ENCODE results near the gene SLN. TPM values are rescaled to one million over a fixed set of nuclear protein-coding genes. Genes with fewer than 3 reads are reported as not detected.

SLN gene
- total RNA-seq, 2 experiments from 2014 or later = not detected

GRCh38 chr11:107669893-107670601 lies 41.8 kb downstream of the SLN start:
- CTCF ChIA-PET = interaction anchor here (0.6 to 2.3 kb wide), 4 partner anchors 19 to 101 kb away, joined by 3 to 7 read pairs (median 4); no protein-coding TSS in a partner anchor
- Mint-ChIP-seq H3K9me3 (no peaks in the 10 kb centered on the region), H3K4me1 (no peaks in the 10 kb centered on the region), H3K27ac (no peak overlapping the region), H3K36me3 (ENCODE audit: low read depth) (no peaks in the 10 kb centered on the region), H3K27me3 (peaks cover 4% of the 10 kb centered on the region), H3K4me3 (no peak overlapping the region)
- POLR2A ChIA-PET = no interaction called here
- no peak for DNase-seq

- Mint-ChIP-seq H3K4me3 (no peak overlapping the region), H3K36me3 (ENCODE audit: low read depth) (no peaks in the 10 kb centered on the region), H3K9me3 (no peaks in the 10 kb centered on the region), H3K4me1 (no peaks in the 10 kb centered on the region), H3K27me3 (peaks cover 4% of the 10 kb centered on the region), H3K27ac (no peak overlapping the region)
- ChIA-PET CTCF (interaction anchor here (0.7 to 2.3 kb wide), 2 partner anchors 20 to 101 kb away, joined by 3 to 7 read pairs; no protein-coding TSS in a partner anchor), POLR2A (no interaction called here)
- no peak for DNase-seq
Observed at GRCh38 chr11:107669191-107669740, 42.6 kb downstream of the SLN start.

GRCh38 chr11:107666911-107667613 lies 44.8 kb downstream of the SLN start:
- POLR2A ChIA-PET = no interaction called here

GRCh38 chr11:107665018-107665417 lies 46.8 kb downstream of the SLN start:
- no peaks in the 10 kb centered on the region for H3K4me1 Mint-ChIP-seq
- CTCF ChIA-PET = no interaction called here
- no peaks in the 10 kb centered on the region for H3K9me3 Mint-ChIP-seq
- no peak for DNase-seq
- no peak overlapping the region for H3K4me3 Mint-ChIP-seq
- POLR2A ChIA-PET = no interaction called here
- no peak overlapping the region for H3K27ac Mint-ChIP-seq
- no peaks in the 10 kb centered on the region for H3K36me3 Mint-ChIP-seq (ENCODE audit: low read depth)
- H3K27me3 Mint-ChIP-seq = peaks cover 5% of the 10 kb centered on the region

More at GRCh38 chr11:107666911-107667613, 44.8 kb downstream of the SLN start:
- CTCF ChIA-PET = no interaction called here
- Mint-ChIP-seq H3K27ac (no peak overlapping the region), H3K36me3 (ENCODE audit: low read depth) (no peaks in the 10 kb centered on the region), H3K4me3 (no peak overlapping the region), H3K27me3 (peaks cover 3% of the 10 kb centered on the region), H3K9me3 (no peaks in the 10 kb centered on the region), H3K4me1 (no peaks in the 10 kb centered on the region)
- DNase-seq = no peak

GRCh38 chr11:107661656-107662055 lies 50.2 kb downstream of the SLN start:
- Mint-ChIP-seq H3K27ac (no peak overlapping the region), H3K4me3 (no peak overlapping the region), H3K9me3 (no peaks in the 10 kb centered on the region), H3K4me1 (no peaks in the 10 kb centered on the region), H3K36me3 (ENCODE audit: low read depth) (no peaks in the 10 kb centered on the region), H3K27me3 (peaks cover 10% of the 10 kb centered on the region)
- ChIA-PET POLR2A (no interaction called here), CTCF (no interaction called here)
- no peak for DNase-seq

GRCh38 chr11:107660066-107660465 lies 51.8 kb downstream of the SLN start:
- no peak for DNase-seq
- CTCF ChIA-PET = interaction anchor here (0.6 kb wide), 1 partner anchor 29 kb away, joined by 5 read pairs; no protein-coding TSS in a partner anchor
- peaks cover 12% of the 10 kb centered on the region for H3K27me3 Mint-ChIP-seq
- POLR2A ChIA-PET = no interaction called here
- no peaks in the 10 kb centered on the region for H3K9me3 Mint-ChIP-seq
- H3K27ac Mint-ChIP-seq = no peak overlapping the region
- H3K36me3 Mint-ChIP-seq (ENCODE audit: low read depth) = no peaks in the 10 kb centered on the region
- H3K4me1 Mint-ChIP-seq = no peaks in the 10 kb centered on the region
- H3K4me3 Mint-ChIP-seq = no peak overlapping the region

GRCh38 chr11:107659310-107659709 lies 52.5 kb downstream of the SLN start:
- Mint-ChIP-seq H3K36me3 (ENCODE audit: low read depth) (no peaks in the 10 kb centered on the region), H3K4me1 (no peaks in the 10 kb centered on the region), H3K9me3 (no peaks in the 10 kb centered on the region), H3K4me3 (no peak overlapping the region), H3K27me3 (peaks cover 10% of the 10 kb centered on the region), H3K27ac (no peak overlapping the region)
- ChIA-PET CTCF (no interaction called here), POLR2A (no interaction called here)
- no peak for DNase-seq

Other genes with a start within 250 kb of the SLN start
- gene ALKBH8, start 146.3 kb downstream of the SLN start, total RNA-seq = 1 to 10 TPM; 7.7 to 8.4 TPM
- not detected for gene ELMOD1, start 120.9 kb downstream of the SLN start, total RNA-seq
- 10 to 100 TPM; 10.3 to 13.3 TPM for gene SLC35F2, start 146.7 kb upstream of the SLN start, total RNA-seq
- under 1 TPM in 1 of 2 experiments, not detected in 1; 0.28 TPM for gene RAB39A, start 216.4 kb upstream of the SLN start, total RNA-seq